Upper lobe of right lung (tissue), 1 donor: ENCODE data around the gene SLC45A2. TPM values are rescaled to one million over a fixed set of nuclear protein-coding genes. Genes with fewer than 3 reads are reported as not detected.
"Not testable (repeated sequence)": the region's sequence is repeated elsewhere in the genome, so short reads cannot be mapped to it uniquely, and the experiment has no call there.

Experiments
- ATAC-seq: fragments of 200-7000 bp; cut with Tn5 transposase; one replicate; pipeline ENCODE4 v1.9.1; 2020; ENCODE audit warnings: mild to moderate bottlenecking, moderate library complexity
- DNase-seq: peaks from one replicate; pipeline ENCODE4 v3.0.0-alpha.2; 2020
- H3K27ac ChIP-seq: fragments of 200-600 bp; one replicate; pipeline ENCODE4 v1.8.0; 2022
- H3K27me3 ChIP-seq: fragments of 200-600 bp; one replicate; pipeline ENCODE4 v1.8.0; 2022; ENCODE audit warnings: mild to moderate bottlenecking
- H3K36me3 ChIP-seq: fragments of 200-600 bp; one replicate; pipeline ENCODE4 v1.8.0; 2022
- H3K4me1 ChIP-seq: fragments of 200-600 bp; one replicate; pipeline ENCODE4 v1.8.0; 2022
- H3K4me3 ChIP-seq: fragments of 200-600 bp; one replicate; pipeline ENCODE4 v1.8.0; 2022; ENCODE audit warnings: mild to moderate bottlenecking
- H3K9me3 ChIP-seq: fragments of 200-600 bp; one replicate; pipeline ENCODE4 v1.8.0; 2022
- intact Hi-C: fragments of 100-400 bp; cut with DNase I; formaldehyde crosslinking; loops from one replicate; pipeline ENCODE4 v1.11.0; 2022
- total RNA-seq: library from RNA; stranded (reverse); fragmentation: NEBNext Ultra II Directional; extraction: Animal tissue kit (Norgen Biotek cat#: 25700); gene quantifications from one replicate; pipeline ENCODE4 v1.2.1, GENCODE V29; 2021
- TF ChIP-seq, protein P1 (sequence below): fragments of 200-600 bp; IDR thresholded peaks from one replicate; pipeline ENCODE4 v1.8.0; 2022; ENCODE audit warnings: antibody characterized with exemption
- donor health status: DM: no; HTN: yes; CAD: no; lungs with severe emphysema.

The SLC45A2 gene
- total RNA-seq, 1 donor from 2014 or later, result not detected

GRCh38 chr5:33929925-33930690 lies 54.4 kb downstream of the SLC45A2 start:
- Histone ChIP-seq H3K4me1 (no peaks in the 10 kb centered on the region), H3K4me3 (no peak overlapping the region), H3K27ac (no peak overlapping the region), H3K9me3 (no peaks in the 10 kb centered on the region), H3K36me3 (no peaks in the 10 kb centered on the region), H3K27me3 (no peaks in the 10 kb centered on the region)
- intact Hi-C loops, result no loop called here
- TF ChIP-seq, protein P1, sequence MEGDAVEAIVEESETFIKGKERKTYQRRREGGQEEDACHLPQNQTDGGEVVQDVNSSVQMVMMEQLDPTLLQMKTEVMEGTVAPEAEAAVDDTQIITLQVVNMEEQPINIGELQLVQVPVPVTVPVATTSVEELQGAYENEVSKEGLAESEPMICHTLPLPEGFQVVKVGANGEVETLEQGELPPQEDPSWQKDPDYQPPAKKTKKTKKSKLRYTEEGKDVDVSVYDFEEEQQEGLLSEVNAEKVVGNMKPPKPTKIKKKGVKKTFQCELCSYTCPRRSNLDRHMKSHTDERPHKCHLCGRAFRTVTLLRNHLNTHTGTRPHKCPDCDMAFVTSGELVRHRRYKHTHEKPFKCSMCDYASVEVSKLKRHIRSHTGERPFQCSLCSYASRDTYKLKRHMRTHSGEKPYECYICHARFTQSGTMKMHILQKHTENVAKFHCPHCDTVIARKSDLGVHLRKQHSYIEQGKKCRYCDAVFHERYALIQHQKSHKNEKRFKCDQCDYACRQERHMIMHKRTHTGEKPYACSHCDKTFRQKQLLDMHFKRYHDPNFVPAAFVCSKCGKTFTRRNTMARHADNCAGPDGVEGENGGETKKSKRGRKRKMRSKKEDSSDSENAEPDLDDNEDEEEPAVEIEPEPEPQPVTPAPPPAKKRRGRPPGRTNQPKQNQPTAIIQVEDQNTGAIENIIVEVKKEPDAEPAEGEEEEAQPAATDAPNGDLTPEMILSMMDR, result no peak
- DNase-seq (no peak), ATAC-seq (no peak)

DNA sequence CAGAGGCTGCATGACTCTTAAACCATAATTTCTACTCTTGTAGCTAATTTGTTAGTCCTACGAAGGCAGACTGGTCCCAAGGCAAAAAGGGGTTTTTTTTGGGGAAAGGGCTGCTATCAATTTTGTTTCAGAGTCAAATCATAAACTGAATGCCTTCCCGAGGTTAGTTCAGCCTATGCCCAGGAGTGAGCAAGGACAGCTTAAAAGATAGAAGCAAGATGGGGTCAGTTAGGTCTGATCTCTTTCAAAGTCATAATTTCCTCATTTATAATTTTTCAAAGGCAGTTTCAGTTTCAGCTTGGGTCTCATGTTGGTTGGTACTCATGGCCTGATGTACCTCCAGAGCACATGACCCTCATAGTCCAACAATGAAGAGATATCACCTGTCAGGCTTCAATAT lies 56.2 kb downstream of the SLC45A2 start:
- TF ChIP-seq, protein P1, result no peak

DNA sequence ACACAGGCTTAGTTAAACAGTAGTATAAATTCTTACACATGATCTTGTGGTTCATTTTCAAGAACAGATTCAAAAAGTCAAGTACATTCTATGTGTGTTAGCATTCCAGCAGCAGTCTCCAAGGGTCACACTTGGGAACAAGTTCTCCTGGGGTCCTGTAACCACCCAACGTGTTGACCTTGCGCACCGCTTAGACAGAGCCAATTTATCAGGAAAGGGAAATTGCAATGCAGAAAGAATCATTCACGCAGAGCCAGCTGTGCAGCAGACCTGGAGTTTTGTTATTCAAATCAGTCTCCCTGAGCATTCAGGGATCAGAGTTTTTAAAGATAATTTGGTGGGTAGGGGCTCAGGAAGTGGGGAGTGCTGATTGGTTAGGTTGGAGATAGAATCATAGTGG lies 56.8 kb downstream of the SLC45A2 start:
- Histone ChIP-seq H3K27me3 (no peaks in the 10 kb centered on the region), H3K4me3 (no peak overlapping the region), H3K9me3 (no peaks in the 10 kb centered on the region), H3K4me1 (no peaks in the 10 kb centered on the region), H3K27ac (no peak overlapping the region), H3K36me3 (no peaks in the 10 kb centered on the region)
- TF ChIP-seq, protein P1, result no peak
- DNase-seq, result no peak
- no peak for ATAC-seq
- intact Hi-C loops, result no loop called here

More for the DNA sequence above, 56.2 kb downstream of the SLC45A2 start:
- no peaks in the 10 kb centered on the region for H3K9me3 ChIP-seq
- intact Hi-C loops, result no loop called here
- no peak overlapping the region for H3K4me3 ChIP-seq
- no peaks in the 10 kb centered on the region for H3K4me1 ChIP-seq
- H3K27ac ChIP-seq, result no peak overlapping the region
- ATAC-seq (no peak), DNase-seq (no peak)
- H3K36me3 ChIP-seq, result no peaks in the 10 kb centered on the region
- no peaks in the 10 kb centered on the region for H3K27me3 ChIP-seq

DNA sequence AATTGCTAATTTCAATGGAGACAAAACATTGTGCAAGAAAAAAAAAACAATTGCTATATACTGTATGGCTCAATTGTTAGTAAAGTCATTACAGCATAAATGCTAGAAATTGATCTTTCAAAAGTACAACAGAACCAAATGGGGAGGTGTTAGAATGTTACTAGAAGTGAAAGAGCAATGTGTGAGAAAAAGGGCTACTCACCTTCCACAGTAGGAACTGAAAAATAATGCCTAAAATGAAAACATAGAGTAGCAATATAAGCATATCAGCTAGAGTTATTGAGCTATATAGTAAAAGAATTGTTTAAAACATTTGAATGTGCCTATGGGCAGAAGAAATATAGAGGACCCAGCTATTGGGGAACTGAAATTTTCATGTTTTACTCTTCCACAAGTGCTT lies 59.2 kb downstream of the SLC45A2 start:
- no peaks in the 10 kb centered on the region for H3K9me3 ChIP-seq
- no peaks in the 10 kb centered on the region for H3K27me3 ChIP-seq
- intact Hi-C loops, result no loop called here
- H3K4me3 ChIP-seq, result no peak overlapping the region
- TF ChIP-seq, protein P1, result no peak
- ATAC-seq, result no peak
- no peak for DNase-seq
- H3K36me3 ChIP-seq, result no peaks in the 10 kb centered on the region
- no peaks in the 10 kb centered on the region for H3K4me1 ChIP-seq
- no peak overlapping the region for H3K27ac ChIP-seq

- Histone ChIP-seq H3K36me3 (no peaks in the 10 kb centered on the region), H3K9me3 (no peaks in the 10 kb centered on the region), H3K4me3 (no peak overlapping the region), H3K27ac (no peak overlapping the region), H3K4me1 (no peaks in the 10 kb centered on the region), H3K27me3 (no peaks in the 10 kb centered on the region)
- TF ChIP-seq, protein P1, result no peak
- DNase-seq, result no peak
- intact Hi-C loops, result no loop called here
- no peak for ATAC-seq
Measured at GRCh38 chr5:33921002-33921401, 63.5 kb downstream of the SLC45A2 start.

DNA sequence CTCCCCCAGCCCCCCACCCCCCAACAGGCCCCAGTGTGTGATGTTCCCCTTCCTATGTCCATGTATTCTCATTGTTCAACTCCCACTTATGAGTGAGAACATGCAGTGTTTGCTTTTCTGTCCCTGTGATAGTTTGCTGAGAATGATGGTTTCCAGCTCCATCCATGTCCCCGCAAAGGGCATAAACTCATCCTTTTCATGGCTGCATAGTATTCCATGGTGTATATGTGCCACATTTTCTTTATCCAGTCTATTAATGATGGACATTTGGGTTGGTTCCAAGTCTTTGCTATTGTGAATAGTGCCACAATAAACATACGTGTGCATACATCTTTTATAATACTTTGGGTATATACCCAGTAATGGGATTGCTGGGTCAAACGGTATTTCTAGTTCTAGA lies 69.6 kb downstream of the SLC45A2 start:
- H3K36me3 ChIP-seq, H3K9me3 ChIP-seq, intact Hi-C loops, H3K4me1 ChIP-seq, H3K4me3 ChIP-seq, ATAC-seq, DNase-seq, H3K27me3 ChIP-seq, H3K27ac ChIP-seq: not testable (repeated sequence)

DNA sequence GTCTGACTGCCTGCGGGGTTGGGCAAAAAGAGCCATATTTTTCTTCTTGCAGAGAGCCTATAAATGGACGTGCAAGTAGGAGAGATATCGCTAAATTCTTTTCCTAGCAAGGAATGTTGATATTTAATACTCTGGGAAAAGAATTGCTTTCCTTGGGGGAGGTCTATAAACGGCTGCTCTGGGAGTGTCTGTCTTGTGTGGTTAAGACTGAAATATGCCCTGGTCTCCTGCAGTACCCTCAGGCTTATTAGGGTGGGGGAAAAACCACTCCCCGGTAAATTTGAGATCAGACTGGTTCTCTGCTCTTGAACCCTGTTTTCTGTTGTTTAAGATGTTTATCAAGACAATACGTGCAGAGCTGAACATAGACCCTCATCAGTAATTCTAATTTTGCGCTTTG lies 78.2 kb downstream of the SLC45A2 start:
- H3K36me3 ChIP-seq, intact Hi-C loops, DNase-seq, ATAC-seq, H3K27ac ChIP-seq, H3K4me1 ChIP-seq, H3K4me3 ChIP-seq, H3K27me3 ChIP-seq: not testable (repeated sequence)
- H3K9me3 ChIP-seq, result peaks cover 13% of the 10 kb centered on the region
